ENCODE data around the gene PPP1R9B.

GRCh38 chr17:50153650-50154575 is 3.4 kb upstream of the PPP1R9B start:
- TF ChIP-seq, protein P1, sequence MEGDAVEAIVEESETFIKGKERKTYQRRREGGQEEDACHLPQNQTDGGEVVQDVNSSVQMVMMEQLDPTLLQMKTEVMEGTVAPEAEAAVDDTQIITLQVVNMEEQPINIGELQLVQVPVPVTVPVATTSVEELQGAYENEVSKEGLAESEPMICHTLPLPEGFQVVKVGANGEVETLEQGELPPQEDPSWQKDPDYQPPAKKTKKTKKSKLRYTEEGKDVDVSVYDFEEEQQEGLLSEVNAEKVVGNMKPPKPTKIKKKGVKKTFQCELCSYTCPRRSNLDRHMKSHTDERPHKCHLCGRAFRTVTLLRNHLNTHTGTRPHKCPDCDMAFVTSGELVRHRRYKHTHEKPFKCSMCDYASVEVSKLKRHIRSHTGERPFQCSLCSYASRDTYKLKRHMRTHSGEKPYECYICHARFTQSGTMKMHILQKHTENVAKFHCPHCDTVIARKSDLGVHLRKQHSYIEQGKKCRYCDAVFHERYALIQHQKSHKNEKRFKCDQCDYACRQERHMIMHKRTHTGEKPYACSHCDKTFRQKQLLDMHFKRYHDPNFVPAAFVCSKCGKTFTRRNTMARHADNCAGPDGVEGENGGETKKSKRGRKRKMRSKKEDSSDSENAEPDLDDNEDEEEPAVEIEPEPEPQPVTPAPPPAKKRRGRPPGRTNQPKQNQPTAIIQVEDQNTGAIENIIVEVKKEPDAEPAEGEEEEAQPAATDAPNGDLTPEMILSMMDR (IDR thresholded peaks at IDR 0.05; ENCODE audit: low read depth, low read length, poor library complexity, severe bottlenecking), result no peak
- no peak for TF ChIP-seq EZH2phosphoT487 (IDR thresholded peaks at IDR 0.05; ENCODE audit: borderline replicate concordance, low read length)
